H1 (cell line): Measurements from ENCODE around the gene RSPH6A. TPM values are rescaled to one million over a fixed set of nuclear protein-coding genes. Genes with fewer than 3 reads are reported as not detected.

Experiments used
- CTCF ChIA-PET: fragments of 300-600 bp; sonication (Branson Sonifier 250); formaldehyde crosslinking; loops from one replicate; lab custom pipeline; 2021; ENCODE audit not compliant: partially characterized antibody; lab: Charles Lee
- POLR2A ChIA-PET: fragments of 300-600 bp; sonication (Branson Sonifier 250); formaldehyde crosslinking; loops from one replicate; lab custom pipeline; 2021; ENCODE audit warnings: inconsistent platforms; ENCODE audit not compliant: partially characterized antibody; lab: Charles Lee
- DNase-seq, 2 experiments: peaks; one replicate each; pipeline versions ENCODE4 v3.0.0 to v3.0.0-alpha.2; 2010 to 2022; ENCODE audit warnings: low spot score in 2 of 2, low read depth in 1 of 2, mixed read lengths in 1 of 2
- FAIRE-seq: peaks from 2 replicates; lab custom pipeline; 2011; peaks lifted over from hg19 to GRCh38; lab: Jason Lieb, UNC
- H2AFZ ChIP-seq: 2 replicates; pipeline ENCODE4 v1.8.1; 2012; ENCODE audit warnings: low read length, inconsistent platforms
- H2AK5ac ChIP-seq: 2 replicates; pipeline ENCODE4 v1.6.1; 2013; ENCODE audit warnings: low read depth, low read length
- H2BK120ac ChIP-seq: replicated peaks from 2 replicates; pipeline ENCODE3; 2013; ENCODE audit warnings: low read depth, low read length, inconsistent platforms
- H2BK12ac ChIP-seq: 2 replicates; pipeline ENCODE4 v1.6.1; 2013; ENCODE audit warnings: low read depth, low read length
- H2BK15ac ChIP-seq: 2 replicates; pipeline ENCODE4 v1.6.1; 2013; ENCODE audit warnings: low read length
- H2BK20ac ChIP-seq: 2 replicates; pipeline ENCODE4 v1.6.1; 2013; ENCODE audit warnings: low read length
- H2BK5ac ChIP-seq: 2 replicates; pipeline ENCODE4 v1.6.1; 2013; ENCODE audit warnings: low read depth, low read length
- H3K14ac ChIP-seq: 2 replicates; pipeline ENCODE4 v1.6.1; 2013; ENCODE audit warnings: inconsistent platforms; ENCODE audit not compliant: insufficient read length
- H3K18ac ChIP-seq: 2 replicates; pipeline ENCODE4 v1.6.1; 2013; ENCODE audit warnings: low read length; ENCODE audit errors: extremely low read depth
- H3K23ac ChIP-seq: 2 replicates; pipeline ENCODE4 v1.6.1; 2013; ENCODE audit warnings: inconsistent platforms; ENCODE audit not compliant: insufficient read length
- H3K23me2 ChIP-seq: 2 replicates; pipeline ENCODE4 v1.6.1; 2013; ENCODE audit warnings: low read depth, low read length
- H3K27ac ChIP-seq: 2 replicates; pipeline ENCODE4 v1.6.1; 2011; ENCODE audit warnings: low read depth, low read length, inconsistent platforms
- H3K27me3 ChIP-seq, 4 experiments: replicated peaks in 1 of 4; 1 replicate in 1 of 4; 2 replicates in 3 of 4; pipeline versions ENCODE4 v1.6.1 to v1.8.1; 2011 to 2013; ENCODE audit warnings: low read length in 3 of 4, mild to moderate bottlenecking in 3 of 4, inconsistent platforms in 2 of 4, mixed read lengths in 2 of 4, moderate library complexity in 1 of 4; ENCODE audit not compliant: control insufficient read depth in 3 of 4, insufficient read depth in 3 of 4; ENCODE audit errors: extremely low read depth in 1 of 4
- H3K36me3 ChIP-seq, 4 experiments: 2 replicates each; pipeline versions ENCODE4 v1.6.1 to v1.8.1; 2011 to 2013; ENCODE audit warnings: mild to moderate bottlenecking in 4 of 4, low read length in 3 of 4, moderate library complexity in 2 of 4, control low read depth in 1 of 4, inconsistent platforms in 1 of 4; ENCODE audit not compliant: insufficient read depth in 4 of 4, control insufficient read depth in 2 of 4
- H3K4ac ChIP-seq: replicated peaks from 2 replicates; pipeline ENCODE3; 2013; ENCODE audit warnings: low read length, low read depth, mixed read lengths, inconsistent platforms; ENCODE audit not compliant: insufficient read length
- H3K4me1 ChIP-seq, 4 experiments: replicated peaks in 1 of 4; 1 replicate in 1 of 4; 2 replicates in 3 of 4; pipeline versions ENCODE4 v1.6.1 to v1.8.1; 2011 to 2013; ENCODE audit warnings: low read length in 3 of 4, inconsistent platforms in 2 of 4, mixed read lengths in 1 of 4; ENCODE audit not compliant: insufficient read depth in 4 of 4, control insufficient read depth in 3 of 4
- H3K4me2 ChIP-seq, 2 experiments: 2 replicates each; pipeline versions ENCODE4 v1.6.1 to v1.8.1; 2011 to 2013; ENCODE audit warnings: low read depth in 2 of 2, low read length in 2 of 2, control low read depth in 1 of 2, inconsistent platforms in 1 of 2, mild to moderate bottlenecking in 1 of 2; ENCODE audit not compliant: insufficient read depth in 1 of 2
- H3K4me3 ChIP-seq, 4 experiments: fragments of 200-600, 300-600 bp in 1 of 4; sonication (generic), shearing (Covaris generic), sonication (Bioruptor Twin) in 1 of 4; 2 replicates each; pipeline versions ENCODE4 v1.5.1 to v1.8.1; 2011 to 2016; ENCODE audit warnings: low read length in 4 of 4, low read depth in 3 of 4, control low read depth in 2 of 4, inconsistent platforms in 2 of 4, mild to moderate bottlenecking in 2 of 4, mixed read lengths in 1 of 4, moderate library complexity in 1 of 4; ENCODE audit not compliant: insufficient read depth in 2 of 4; ENCODE audit errors: extremely low read depth in 1 of 4
- H3K56ac ChIP-seq: replicated peaks from 2 replicates; pipeline ENCODE3; 2013; ENCODE audit warnings: low read depth, mild to moderate bottlenecking, mixed read lengths, low read length, inconsistent platforms; ENCODE audit not compliant: insufficient read length
- H3K79me1 ChIP-seq: 2 replicates; pipeline ENCODE4 v1.6.1; 2013; ENCODE audit warnings: low read depth, low read length, control low read depth
- H3K79me2 ChIP-seq, 2 experiments: 2 replicates each; pipeline versions ENCODE4 v1.6.1 to v1.8.1; 2012 to 2013; ENCODE audit warnings: low read length in 2 of 2, mild to moderate bottlenecking in 2 of 2, inconsistent platforms in 1 of 2; ENCODE audit not compliant: insufficient read depth in 2 of 2, control insufficient read depth in 1 of 2
- H3K9ac ChIP-seq, 4 experiments: replicated peaks in 1 of 4; 1 replicate in 1 of 4; 2 replicates in 3 of 4; pipeline versions ENCODE4 v1.6.1 to v1.8.1; 2011 to 2013; ENCODE audit warnings: low read depth in 3 of 4, low read length in 3 of 4, control low read depth in 2 of 4, mild to moderate bottlenecking in 2 of 4, moderate library complexity in 2 of 4, inconsistent platforms in 1 of 4; ENCODE audit errors: extremely low read depth in 1 of 4
- H3K9me3 ChIP-seq, 2 experiments: 2 replicates each; pipeline versions ENCODE4 v1.6.1 to v1.8.1; 2012 to 2013; ENCODE audit warnings: mild to moderate bottlenecking in 2 of 2, moderate library complexity in 2 of 2, control low read depth in 1 of 2, inconsistent platforms in 1 of 2, low read depth in 1 of 2, low read length in 1 of 2, mixed read lengths in 1 of 2; ENCODE audit not compliant: insufficient read depth in 2 of 2
- H4K20me1 ChIP-seq, 2 experiments: replicated peaks in 1 of 2; 2 replicates each; pipeline versions ENCODE3 to v1.8.1; 2011 to 2013; ENCODE audit warnings: inconsistent platforms in 2 of 2, low read length in 2 of 2, mild to moderate bottlenecking in 1 of 2; ENCODE audit not compliant: insufficient read depth in 2 of 2, control insufficient read depth in 1 of 2
- H4K5ac ChIP-seq: 2 replicates; pipeline ENCODE4 v1.6.1; 2013; ENCODE audit warnings: low read length, low read depth, mixed read lengths, inconsistent platforms; ENCODE audit not compliant: insufficient read length
- H4K8ac ChIP-seq: 2 replicates; pipeline ENCODE4 v1.8.0; 2013; ENCODE audit warnings: mild to moderate bottlenecking, moderate library complexity, low read length, inconsistent platforms; ENCODE audit not compliant: insufficient read depth; ENCODE audit errors: extremely low read depth
- H4K91ac ChIP-seq: replicated peaks from 2 replicates; pipeline ENCODE3; 2013; ENCODE audit warnings: low read length, mixed read lengths, inconsistent platforms; ENCODE audit not compliant: insufficient read length
- ASH2L ChIP-seq: fragments of 200-600, 300-600 bp; sonication (generic); IDR thresholded peaks from one replicate; pipeline ENCODE4 v1.7.1; 2017; ENCODE audit warnings: low read length
- CHD1 ChIP-seq: IDR thresholded peaks from 2 replicates; pipeline ENCODE4 v1.6.1; 2012; ENCODE audit warnings: low read depth, low read length, improper control_type of control experiment
- CTBP2 ChIP-seq: IDR thresholded peaks from 2 replicates; pipeline ENCODE4 v1.7.0; 2011; ENCODE audit warnings: borderline replicate concordance, mild to moderate bottlenecking, moderate library complexity, mixed read lengths, low read length; ENCODE audit not compliant: insufficient read depth, insufficient read length
- E2F6 ChIP-seq: IDR thresholded peaks from 2 replicates; pipeline ENCODE4 v1.6.1; 2012; ENCODE audit warnings: inconsistent platforms
- HDAC2 ChIP-seq, 2 experiments: fragments of 300-600 bp in 1 of 2; sonication (generic) in 1 of 2; IDR thresholded peaks; 2 replicates each; pipeline ENCODE4 v1.6.1; 2011 to 2012; ENCODE audit warnings: low read depth in 2 of 2, low read length in 2 of 2, mild to moderate bottlenecking in 2 of 2, moderate library complexity in 2 of 2, borderline replicate concordance in 1 of 2, inconsistent platforms in 1 of 2
- HDAC6 ChIP-seq: IDR thresholded peaks from one replicate; pipeline ENCODE4 v1.7.1; 2012; ENCODE audit warnings: low read depth, mild to moderate bottlenecking, inconsistent platforms, low read length, moderate library complexity
- KDM4A ChIP-seq: IDR thresholded peaks from one replicate; pipeline ENCODE4 v1.7.1; 2012; ENCODE audit warnings: low read depth, mild to moderate bottlenecking, moderate library complexity, low read length, inconsistent platforms; ENCODE audit not compliant: severe bottlenecking
- POLR2A ChIP-seq, 2 experiments: IDR thresholded peaks; 1 replicate in 1 of 2; 2 replicates in 1 of 2; pipeline ENCODE4 v1.6.1; 2011; ENCODE audit warnings: low read depth in 2 of 2, low read length in 2 of 2, mild to moderate bottlenecking in 2 of 2; ENCODE audit errors: control extremely low read depth in 1 of 2
- WGBS, 2 experiments: shearing (Covaris generic) in 1 of 2; methylation state at CpG; one replicate each; pipeline versions ENCODE4 v1.1.6 to v1.1.7; 2013 to 2015; ENCODE audit warnings: low lambda C conversion rate in 2 of 2, mixed read lengths in 2 of 2, inconsistent platforms in 1 of 2, low coverage in 1 of 2, missing lambda C conversion rate in 1 of 2; ENCODE audit not compliant: insufficient replicate concordance in 2 of 2, insufficient coverage in 1 of 2, insufficient read length in 1 of 2; ENCODE audit errors: extremely low coverage in 1 of 2, missing lambda C conversion rate in 1 of 2; 5-methylcytosine and 5-hydroxymethylcytosine counted together
- polyA plus RNA-seq, 7 experiments: library from polyadenylated mRNA; depleted of rRNA in 3 of 7; stranded (reverse) in 5 of 7; unstranded in 2 of 7; fragments of >200 nt in 5 of 7; fragments of 200-250 nt in 2 of 7; gene quantifications; 1 replicate in 5 of 7; 2 replicates in 1 of 7; 4 replicates in 1 of 7; pipeline versions ENCODE4 v1.2.1 to v1.2.3, GENCODE V29; 2011 to 2013; ENCODE audit warnings: missing spikeins in 2 of 7, mixed read lengths in 2 of 7
- total RNA-seq: library from RNA; stranded (reverse); fragmentation: NEBNext Ultra II Directional; extraction: Animal tissue kit (Norgen Biotek cat#: 25700); gene quantifications from 2 replicates; pipeline ENCODE4 v1.2.1, GENCODE V29; 2021
- TF ChIP-seq, protein P1 (sequence below): IDR thresholded peaks from 2 replicates; pipeline ENCODE4 v1.6.1; 2012; ENCODE audit warnings: inconsistent platforms
- TF ChIP-seq, protein P2 (sequence below), 3 experiments: IDR thresholded peaks; 1 replicate in 2 of 3; 2 replicates in 1 of 3; pipeline versions ENCODE4 v1.5.1 to v1.6.1; 2011; ENCODE audit warnings: low read length in 3 of 3, mild to moderate bottlenecking in 3 of 3, inconsistent platforms in 2 of 3, low read depth in 1 of 3, moderate library complexity in 1 of 3; ENCODE audit not compliant: insufficient read depth in 1 of 3; ENCODE audit errors: control extremely low read depth in 1 of 3

The RSPH6A gene
- total and polyA plus RNA-seq, 2 of the 8 experiments (the other 6 are each of a cell fraction or from before 2014, with no cell fraction given), result 0.05 to 0.19 TPM

GRCh38 chr19:45758921-45759320, 56.2 kb downstream of the RSPH6A start:
- no peak for FAIRE-seq
- TF ChIP-seq CHD1 (no peak), E2F6 (no peak), CTBP2 (no peak), POLR2A (IDR thresholded peaks at IDR 0.05; ENCODE audit: control extremely low read depth in 1 of 2, low read depth in 2 of 2, low read length in 2 of 2) (no peak), KDM4A (no peak), HDAC6 (no peak), ASH2L (no peak), HDAC2 (IDR thresholded peaks at IDR 0.05; ENCODE audit: borderline replicate concordance in 1 of 2, low read depth in 2 of 2, low read length in 2 of 2) (no peak)
- TF ChIP-seq, protein P1, sequence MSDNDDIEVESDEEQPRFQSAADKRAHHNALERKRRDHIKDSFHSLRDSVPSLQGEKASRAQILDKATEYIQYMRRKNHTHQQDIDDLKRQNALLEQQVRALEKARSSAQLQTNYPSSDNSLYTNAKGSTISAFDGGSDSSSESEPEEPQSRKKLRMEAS, result no peak
- TF ChIP-seq, protein P2, sequence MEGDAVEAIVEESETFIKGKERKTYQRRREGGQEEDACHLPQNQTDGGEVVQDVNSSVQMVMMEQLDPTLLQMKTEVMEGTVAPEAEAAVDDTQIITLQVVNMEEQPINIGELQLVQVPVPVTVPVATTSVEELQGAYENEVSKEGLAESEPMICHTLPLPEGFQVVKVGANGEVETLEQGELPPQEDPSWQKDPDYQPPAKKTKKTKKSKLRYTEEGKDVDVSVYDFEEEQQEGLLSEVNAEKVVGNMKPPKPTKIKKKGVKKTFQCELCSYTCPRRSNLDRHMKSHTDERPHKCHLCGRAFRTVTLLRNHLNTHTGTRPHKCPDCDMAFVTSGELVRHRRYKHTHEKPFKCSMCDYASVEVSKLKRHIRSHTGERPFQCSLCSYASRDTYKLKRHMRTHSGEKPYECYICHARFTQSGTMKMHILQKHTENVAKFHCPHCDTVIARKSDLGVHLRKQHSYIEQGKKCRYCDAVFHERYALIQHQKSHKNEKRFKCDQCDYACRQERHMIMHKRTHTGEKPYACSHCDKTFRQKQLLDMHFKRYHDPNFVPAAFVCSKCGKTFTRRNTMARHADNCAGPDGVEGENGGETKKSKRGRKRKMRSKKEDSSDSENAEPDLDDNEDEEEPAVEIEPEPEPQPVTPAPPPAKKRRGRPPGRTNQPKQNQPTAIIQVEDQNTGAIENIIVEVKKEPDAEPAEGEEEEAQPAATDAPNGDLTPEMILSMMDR (IDR thresholded peaks at IDR 0.05; ENCODE audit: control extremely low read depth in 1 of 3, insufficient read depth in 1 of 3, low read depth in 1 of 3, low read length in 3 of 3), result no peak

More at GRCh38 chr19:45758921-45759320, 56.2 kb downstream of the RSPH6A start:
- Histone ChIP-seq H2BK15ac (0 out of 2 replicates have a peak overlapping the region, but pooled peaks have one; percentile 46), H4K5ac (no peak overlapping the region), H3K27me3 (peaks cover 0 to 2% (median 1%) of the 10 kb centered on the region in 4 experiments; a peak in 1 of 7 replicates), H4K20me1 (no peaks in the 10 kb centered on the region), H2BK120ac (no peak overlapping the region), H3K4me2 (no peak overlapping the region), H2AFZ (no peak overlapping the region), H3K23ac (no peak overlapping the region), H3K4ac (no peak overlapping the region), H3K4me1 (peaks cover under 1 to 5% (median 3%) of the 10 kb centered on the region in 4 experiments), H4K91ac (no peak overlapping the region), H4K8ac (no peak overlapping the region; the same call in 1 of the 2 replicates), H3K79me2 (no peaks in the 10 kb centered on the region), H3K36me3 (no peaks in the 10 kb centered on the region), H3K4me3 (no peak overlapping the region), H3K79me1 (no peaks in the 10 kb centered on the region), H2BK20ac (no peak overlapping the region), H3K23me2 (no peaks in the 10 kb centered on the region), H3K14ac (no peak overlapping the region), H2BK12ac (no peak overlapping the region), H2BK5ac (no peak overlapping the region), H2AK5ac (no peak overlapping the region), H3K9me3 (no peaks in the 10 kb centered on the region), H3K9ac (no peak overlapping the region), H3K18ac (no peak overlapping the region), H3K27ac (no peak overlapping the region), H3K56ac (no peak overlapping the region)
- POLR2A ChIA-PET, result interaction anchor here (12.9 to 16.2 kb wide), 2 partner anchors 11 to 41 kb away, joined by 153 to 284 read pairs; partner anchors contain the start of gene SIX5
- no peak for DNase-seq
- WGBS, 2 experiments, result 90% methylated on average over 9 of the region's 9 CpGs; no CpG with 5 or more reads in 1 of the 2 experiments
- CTCF ChIA-PET, result interaction anchor here (0.7 to 1.3 kb wide), 4 partner anchors 8 to 66 kb away, joined by 3 to 4 read pairs (median 4); partner anchors contain the start of gene QPCTL
